ENCODE measurements around the gene KCTD2. TPM values are rescaled to one million over a fixed set of nuclear protein-coding genes. Genes with fewer than 3 reads are reported as not detected.
"Not testable (repeated sequence)": the region's sequence is repeated elsewhere in the genome, so short reads cannot be mapped to it uniquely, and the experiment has no call there.

The KCTD2 gene
- polyA plus RNA-seq, 2 of the 4 experiments (the other 2 are of a cell fraction) = 18.8 to 31.3 TPM

DNA sequence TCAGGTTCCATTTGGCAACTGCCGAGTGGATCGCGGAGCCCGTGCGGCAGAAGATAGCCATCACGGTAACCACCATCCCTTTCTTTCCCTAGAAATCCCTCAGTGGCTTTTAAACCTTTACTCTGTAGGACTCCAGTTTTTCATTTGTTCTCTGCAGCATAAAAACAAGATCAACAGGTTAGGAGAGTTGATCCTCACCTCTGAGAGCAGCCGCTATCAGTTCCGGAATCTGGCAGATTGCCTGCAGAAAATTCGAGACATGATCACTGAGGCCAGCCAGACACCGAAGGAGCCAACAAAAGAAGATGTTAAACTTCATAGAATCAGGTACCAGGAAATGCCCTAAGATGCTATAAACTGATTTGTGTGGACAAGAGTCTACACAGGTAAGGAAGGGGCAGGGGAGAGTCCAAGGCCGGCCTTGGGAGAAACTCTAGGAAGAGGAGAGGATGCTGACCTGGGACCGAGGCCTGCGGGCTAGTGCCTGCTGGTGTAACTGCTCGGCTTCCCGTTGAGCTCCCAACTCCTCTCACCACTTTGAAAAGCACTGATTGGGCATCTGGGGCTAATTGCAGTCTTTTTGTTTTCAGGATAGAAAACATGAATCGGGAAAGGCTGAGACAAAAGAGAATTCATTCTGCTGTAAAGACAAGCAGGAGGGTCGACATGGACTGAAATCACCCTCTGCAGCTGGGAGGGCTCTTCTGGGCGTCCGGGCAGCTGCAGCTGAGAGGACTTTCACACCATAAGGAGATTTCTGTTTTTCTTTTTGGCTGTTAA, 26.5 kb upstream of the KCTD2 start:
- DNase-seq (ENCODE audit: low read depth in 1 of 2, low spot score in 1 of 2) (no peak), FAIRE-seq (no peak), ATAC-seq (no peak)
- POLR2A ChIA-PET = interaction anchor here (1.2 kb wide), 1 partner anchor 33 kb away, joined by 4 read pairs; the partner anchor contains the start of gene CDR2L
- no peaks in the 10 kb centered on the region for H3K4me1 ChIP-seq
- TF ChIP-seq EP300 (IDR thresholded peaks at IDR 0.05) (no peak), RFX5 (IDR thresholded peaks at IDR 0.05) (no peak), SMC3 (IDR thresholded peaks at IDR 0.05) (no peak), GATA3 (IDR thresholded peaks at IDR 0.05; ENCODE audit: borderline replicate concordance) (no peak), BHLHE40 (IDR thresholded peaks at IDR 0.05; ENCODE audit: low read depth, low read length) (no peak), NPAS2 (CRISPR knock-in tag; IDR thresholded peaks at IDR 0.05; ENCODE audit: borderline replicate concordance) (no peak), ZSCAN20 (CRISPR knock-in tag; IDR thresholded peaks at IDR 0.05) (no peak), EHF (CRISPR knock-in tag; IDR thresholded peaks at IDR 0.05) (no peak), RARB (CRISPR knock-in tag; IDR thresholded peaks at IDR 0.05) (no peak), FOXS1 (CRISPR knock-in tag; IDR thresholded peaks at IDR 0.05) (no peak), EHMT2 (IDR thresholded peaks at IDR 0.05; ENCODE audit: low read depth) (no peak), JUN (IDR thresholded peaks at IDR 0.05) (no peak), RNF2 (IDR thresholded peaks at IDR 0.05; ENCODE audit: borderline replicate concordance, low read depth) (no peak), MAZ (IDR thresholded peaks at IDR 0.05; ENCODE audit: borderline replicate concordance, low read depth, low read length) (no peak), RCOR1 (IDR thresholded peaks at IDR 0.05; ENCODE audit: low read depth, low read length) (no peak)
- TF ChIP-seq, protein P1, sequence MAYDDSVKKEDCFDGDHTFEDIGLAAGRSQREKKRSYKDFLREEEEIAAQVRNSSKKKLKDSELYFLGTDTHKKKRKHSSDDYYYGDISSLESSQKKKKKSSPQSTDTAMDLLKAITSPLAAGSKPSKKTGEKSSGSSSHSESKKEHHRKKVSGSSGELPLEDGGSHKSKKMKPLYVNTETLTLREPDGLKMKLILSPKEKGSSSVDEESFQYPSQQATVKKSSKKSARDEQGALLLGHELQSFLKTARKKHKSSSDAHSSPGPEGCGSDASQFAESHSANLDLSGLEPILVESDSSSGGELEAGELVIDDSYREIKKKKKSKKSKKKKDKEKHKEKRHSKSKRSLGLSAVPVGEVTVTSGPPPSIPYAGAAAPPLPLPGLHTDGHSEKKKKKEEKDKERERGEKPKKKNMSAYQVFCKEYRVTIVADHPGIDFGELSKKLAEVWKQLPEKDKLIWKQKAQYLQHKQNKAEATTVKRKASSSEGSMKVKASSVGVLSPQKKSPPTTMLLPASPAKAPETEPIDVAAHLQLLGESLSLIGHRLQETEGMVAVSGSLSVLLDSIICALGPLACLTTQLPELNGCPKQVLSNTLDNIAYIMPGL (CRISPR knock-in tag; IDR thresholded peaks at IDR 0.05; ENCODE audit: borderline replicate concordance) = no peak
- TF ChIP-seq, protein P2, sequence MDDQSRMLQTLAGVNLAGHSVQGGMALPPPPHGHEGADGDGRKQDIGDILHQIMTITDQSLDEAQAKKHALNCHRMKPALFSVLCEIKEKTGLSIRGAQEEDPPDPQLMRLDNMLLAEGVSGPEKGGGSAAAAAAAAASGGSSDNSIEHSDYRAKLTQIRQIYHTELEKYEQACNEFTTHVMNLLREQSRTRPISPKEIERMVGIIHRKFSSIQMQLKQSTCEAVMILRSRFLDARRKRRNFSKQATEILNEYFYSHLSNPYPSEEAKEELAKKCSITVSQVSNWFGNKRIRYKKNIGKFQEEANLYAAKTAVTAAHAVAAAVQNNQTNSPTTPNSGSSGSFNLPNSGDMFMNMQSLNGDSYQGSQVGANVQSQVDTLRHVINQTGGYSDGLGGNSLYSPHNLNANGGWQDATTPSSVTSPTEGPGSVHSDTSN (IDR thresholded peaks at IDR 0.05) = no peak
- TF ChIP-seq, protein P3, sequence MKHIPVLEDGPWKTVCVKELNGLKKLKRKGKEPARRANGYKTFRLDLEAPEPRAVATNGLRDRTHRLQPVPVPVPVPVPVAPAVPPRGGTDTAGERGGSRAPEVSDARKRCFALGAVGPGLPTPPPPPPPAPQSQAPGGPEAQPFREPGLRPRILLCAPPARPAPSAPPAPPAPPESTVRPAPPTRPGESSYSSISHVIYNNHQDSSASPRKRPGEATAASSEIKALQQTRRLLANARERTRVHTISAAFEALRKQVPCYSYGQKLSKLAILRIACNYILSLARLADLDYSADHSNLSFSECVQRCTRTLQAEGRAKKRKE (CRISPR knock-in tag; IDR thresholded peaks at IDR 0.05; ENCODE audit: low read depth) = no peak
- 91% methylated on average over 19 of the region's 19 CpGs for whole genome bisulfite sequencing (ENCODE audit: missing lambda C conversion rate)
- CTCF ChIA-PET = interaction anchor here (0.9 to 2.7 kb wide), 5 partner anchors 9 to 31 kb away, joined by 3 to 7 read pairs (median 4); partner anchors contain the start of gene MRPL58
- H3K27ac ChIP-seq = no peak overlapping the region
- no peak overlapping the region for H3K4me3 ChIP-seq
- no peaks in the 10 kb centered on the region for H3K9me3 ChIP-seq
- no peak overlapping the region for H3K4me2 ChIP-seq

DNA sequence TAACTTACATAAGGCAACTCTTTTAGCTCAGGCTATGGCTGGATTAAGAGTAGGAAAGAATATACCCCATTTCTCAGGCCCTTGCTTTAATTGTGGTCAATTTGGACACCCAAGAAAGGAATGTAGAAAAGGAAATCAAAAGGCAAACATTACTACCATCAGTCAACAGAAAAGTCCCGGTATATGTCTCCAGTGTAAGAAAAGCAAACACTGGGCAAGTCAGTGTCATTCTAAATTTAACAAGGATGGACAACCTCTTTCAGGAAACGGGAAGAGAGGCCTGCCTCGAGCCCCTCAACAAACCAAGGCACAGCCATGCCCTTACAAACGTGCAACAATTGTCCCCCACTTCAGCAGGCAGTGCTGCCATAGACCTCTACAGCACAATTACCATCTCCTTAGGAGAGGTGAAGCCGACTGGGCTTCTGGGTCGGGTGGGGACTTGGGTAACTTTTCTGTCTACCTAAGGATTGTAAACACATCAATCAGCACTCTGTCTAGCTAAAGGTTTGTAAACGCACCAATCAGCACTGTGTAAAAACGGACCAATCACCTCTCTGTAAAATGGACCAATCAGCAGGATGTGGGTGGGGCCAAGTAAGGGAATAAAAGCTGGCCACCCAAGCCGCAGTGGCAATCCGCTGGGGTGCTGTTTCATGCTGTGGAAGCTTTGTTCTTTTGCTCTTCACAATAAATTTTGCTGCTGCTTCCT, 22.2 kb upstream of the KCTD2 start:
- POLR2A ChIA-PET = interaction anchor here (1.2 to 4.4 kb wide), 2 partner anchors 13 to 53 kb away, joined by 4 to 19 read pairs; partner anchors contain the start of genes HID1 and MRPL58
- WGBS (ENCODE audit: missing lambda C conversion rate) = 48% methylated on average over 10 of the region's 10 CpGs

DNA sequence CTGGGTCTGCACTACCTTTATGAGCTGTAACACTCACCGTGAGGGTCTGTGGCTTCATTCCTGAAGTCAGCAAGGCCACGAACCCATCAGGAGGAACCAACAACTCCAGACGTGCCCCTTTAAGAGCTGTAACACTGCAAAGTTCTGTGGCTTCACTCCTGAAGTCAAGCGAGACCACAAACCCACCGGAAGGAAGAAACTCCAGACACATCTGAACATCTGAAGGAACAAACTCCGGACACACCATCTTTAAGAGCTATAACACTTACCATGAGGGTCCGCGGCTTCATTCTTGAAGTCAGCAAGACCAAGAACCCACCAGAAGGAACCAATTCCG, 21.7 kb upstream of the KCTD2 start:
- not testable (repeated sequence) for FAIRE-seq

More for the DNA sequence above, 22.2 kb upstream of the KCTD2 start:
- Histone ChIP-seq H3K4me3 (no peak overlapping the region), H3K9me3 (no peaks in the 10 kb centered on the region), H3K4me2 (no peak overlapping the region), H3K4me1 (no peaks in the 10 kb centered on the region), H3K27ac (no peak overlapping the region)
- TF ChIP-seq MAFK (IDR thresholded peaks at IDR 0.05; ENCODE audit: partially characterized antibody) (peak; percentile 44), EP300 (IDR thresholded peaks at IDR 0.05) (no peak)
- CTCF ChIA-PET = interaction anchor here (1.0 to 5.2 kb wide), 8 partner anchors 9 to 177 kb away, joined by 3 to 45 read pairs (median 6); partner anchors contain the start of genes CDR2L, MRPL58 and OTOP2
- DNase-seq (ENCODE audit: low read depth in 1 of 2, low spot score in 1 of 2) (no peak), FAIRE-seq (no peak), ATAC-seq (peak in 1 of 2 experiments; percentile 67; a peak in 3 of 6 replicates)

DNA sequence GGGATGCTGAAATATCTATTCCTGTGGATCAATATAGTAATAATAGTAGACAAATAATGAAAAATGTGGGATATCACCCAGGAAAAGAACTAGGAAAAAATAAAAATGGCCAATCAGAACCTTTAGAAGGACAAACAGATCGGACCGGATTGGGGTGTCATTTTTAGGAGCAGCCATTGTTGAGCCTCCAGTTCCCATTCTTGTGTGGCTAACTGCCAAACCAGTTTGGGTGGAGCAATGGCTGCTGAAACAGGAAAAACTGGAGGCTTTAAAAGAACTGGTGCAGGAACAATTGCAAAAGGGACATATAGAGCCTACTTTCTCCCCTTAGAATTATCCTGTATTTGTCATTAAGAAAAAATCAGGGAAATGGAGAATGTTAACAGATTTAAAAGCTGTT, 20.4 kb upstream of the KCTD2 start:
- ChIA-PET CTCF (interaction anchor here (1.3 to 6.2 kb wide), 7 partner anchors 14 to 69 kb away, joined by 3 to 56 read pairs (median 27); partner anchors contain the start of genes CDR2L and MRPL58), POLR2A (interaction anchor here (4.4 kb wide), 1 partner anchor 14 kb away, joined by 19 read pairs; the partner anchor contains the start of gene MRPL58)
- ATAC-seq; DNase-seq (ENCODE audit: low read depth in 1 of 2, low spot score in 1 of 2); H3K27ac ChIP-seq; H3K4me2 ChIP-seq; H3K4me3 ChIP-seq; H3K9me3 ChIP-seq; H3K4me1 ChIP-seq; FAIRE-seq: not testable (repeated sequence)
- 88% methylated on average over 2 of the region's 2 CpGs for WGBS (ENCODE audit: missing lambda C conversion rate)

More for the DNA sequence above, 21.7 kb upstream of the KCTD2 start:
- ChIA-PET CTCF (interaction anchor here (1.6 to 5.2 kb wide), 5 partner anchors 13 to 68 kb away, joined by 4 to 45 read pairs (median 27); partner anchors contain the start of genes CDR2L and MRPL58), POLR2A (interaction anchor here (4.4 kb wide), 1 partner anchor 13 kb away, joined by 19 read pairs; the partner anchor contains the start of gene MRPL58)
- H3K27ac ChIP-seq; DNase-seq (ENCODE audit: low read depth in 1 of 2, low spot score in 1 of 2); H3K4me1 ChIP-seq; H3K4me3 ChIP-seq; H3K9me3 ChIP-seq; H3K4me2 ChIP-seq; ATAC-seq: not testable (repeated sequence)
- WGBS (ENCODE audit: missing lambda C conversion rate) = 93% methylated on average over 9 of the region's 9 CpGs
